Measurements from ENCODE around the gene PCDHB13. TPM values are rescaled to one million over a fixed set of nuclear protein-coding genes. Genes with fewer than 3 reads are reported as not detected.

The PCDHB13 gene
- total and polyA plus RNA-seq, 2 of the 13 experiments (the other 11 are each of a cell fraction or from before 2014, with no cell fraction given) = 0.57 to 0.80 TPM

DNA sequence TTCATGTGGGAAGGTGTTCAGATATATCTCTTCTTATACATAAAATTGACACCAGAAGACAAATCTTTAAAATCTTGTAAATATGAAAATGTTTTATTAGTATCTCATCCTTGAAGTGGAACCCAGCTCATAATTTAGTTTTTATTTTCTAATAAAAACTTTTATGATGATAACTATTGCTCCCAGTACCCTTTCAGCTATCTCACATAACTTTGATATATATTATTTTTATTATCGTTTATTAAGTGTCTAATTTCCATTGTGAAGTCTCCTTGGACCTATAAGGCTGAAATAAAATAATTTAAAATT, 47.5 kb downstream of the PCDHB13 start:
- ATAC-seq (no peak), FAIRE-seq (no peak), DNase-seq (ENCODE audit: low spot score) (no peak)
- no peak overlapping the region for H2AFZ ChIP-seq (ENCODE audit: low read length)
- intact Hi-C loops (cut with micrococcal nuclease; ENCODE audit: unreplicated experiment) (no loop called here), in situ Hi-C loops (cut with HindIII; ENCODE audit: extremely low pct_ligation_motif_present, low pct_unique_long_range_greater_than_20kb) (loop anchor here (25.0 kb wide), 1 partner anchor 499 kb away; no protein-coding TSS in a partner anchor)
- H3K79me2 ChIP-seq (ENCODE audit: insufficient read depth, low read length) = no peaks in the 10 kb centered on the region
- H3K9ac ChIP-seq (ENCODE audit: insufficient read depth, low read depth, low read length) = no peak overlapping the region
- TF ChIP-seq ZNF747 (CRISPR knock-in tag; IDR thresholded peaks at IDR 0.05; ENCODE audit: borderline replicate concordance) = no peak
- TF ChIP-seq, protein P1, sequence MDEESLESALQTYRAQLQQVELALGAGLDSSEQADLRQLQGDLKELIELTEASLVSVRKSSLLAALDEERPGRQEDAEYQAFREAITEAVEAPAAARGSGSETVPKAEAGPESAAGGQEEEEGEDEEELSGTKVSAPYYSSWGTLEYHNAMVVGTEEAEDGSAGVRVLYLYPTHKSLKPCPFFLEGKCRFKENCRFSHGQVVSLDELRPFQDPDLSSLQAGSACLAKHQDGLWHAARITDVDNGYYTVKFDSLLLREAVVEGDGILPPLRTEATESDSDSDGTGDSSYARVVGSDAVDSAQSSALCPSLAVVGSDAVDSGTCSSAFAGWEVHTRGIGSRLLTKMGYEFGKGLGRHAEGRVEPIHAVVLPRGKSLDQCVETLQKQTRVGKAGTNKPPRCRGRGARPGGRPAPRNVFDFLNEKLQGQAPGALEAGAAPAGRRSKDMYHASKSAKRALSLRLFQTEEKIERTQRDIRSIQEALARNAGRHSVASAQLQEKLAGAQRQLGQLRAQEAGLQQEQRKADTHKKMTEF (CRISPR knock-in tag; IDR thresholded peaks at IDR 0.05) = no peak
- TF ChIP-seq, protein P2, sequence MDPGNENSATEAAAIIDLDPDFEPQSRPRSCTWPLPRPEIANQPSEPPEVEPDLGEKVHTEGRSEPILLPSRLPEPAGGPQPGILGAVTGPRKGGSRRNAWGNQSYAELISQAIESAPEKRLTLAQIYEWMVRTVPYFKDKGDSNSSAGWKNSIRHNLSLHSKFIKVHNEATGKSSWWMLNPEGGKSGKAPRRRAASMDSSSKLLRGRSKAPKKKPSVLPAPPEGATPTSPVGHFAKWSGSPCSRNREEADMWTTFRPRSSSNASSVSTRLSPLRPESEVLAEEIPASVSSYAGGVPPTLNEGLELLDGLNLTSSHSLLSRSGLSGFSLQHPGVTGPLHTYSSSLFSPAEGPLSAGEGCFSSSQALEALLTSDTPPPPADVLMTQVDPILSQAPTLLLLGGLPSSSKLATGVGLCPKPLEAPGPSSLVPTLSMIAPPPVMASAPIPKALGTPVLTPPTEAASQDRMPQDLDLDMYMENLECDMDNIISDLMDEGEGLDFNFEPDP (CRISPR knock-in tag; conservative IDR thresholded peaks at IDR 0.05) = no peak
- TF ChIP-seq ETV5 (CRISPR knock-in tag; IDR thresholded peaks at IDR 0.05; ENCODE audit: borderline replicate concordance) = no peak
- H3K27ac ChIP-seq (ENCODE audit: extremely low read length, insufficient read depth, low read length) = no peak overlapping the region
- 4% methylated on average over 1 of the region's 1 CpG for WGBS (ENCODE audit: low lambda C conversion rate)
- POLR2A ChIA-PET = no interaction called here
- H3K27me3 ChIP-seq (ENCODE audit: control insufficient read depth in 1 of 2, insufficient read depth in 2 of 2, low read length in 2 of 2) = no peaks in the 10 kb centered on the region; a peak in 1 of 5 replicates
- CTCF ChIA-PET (ENCODE audit: low intra/inter-chr PET ratio, low total read pairs) = no interaction called here
- H3K4me1 ChIP-seq (ENCODE audit: insufficient read depth, low read length) = no peaks in the 10 kb centered on the region
- no TSS peak for BruUV-seq (replicated peaks)
- H3K9me3 ChIP-seq (ENCODE audit: low read length) = peaks cover 95% of the 10 kb centered on the region
- no peaks in the 10 kb centered on the region for H3K36me3 ChIP-seq (replicated peaks in 1 of 2; ENCODE audit: control insufficient read depth in 1 of 2, insufficient read depth in 2 of 2, low read length in 2 of 2)
- no peaks in the 10 kb centered on the region for H4K20me1 ChIP-seq (ENCODE audit: insufficient read depth, low read length)
- H3K4me3 ChIP-seq (replicated peaks in 1 of 3; ENCODE audit: insufficient read depth in 1 of 3, low read depth in 2 of 3, low read length in 3 of 3) = no peak overlapping the region
- H3K4me2 ChIP-seq (ENCODE audit: low read depth, low read length) = no peak overlapping the region

Other genes starting within 250 kb of the PCDHB13 start
Only the 30 nearest of the 37 such genes appear.
- not detected in 2 replicates for gene PCDHB1, start 162.5 kb upstream of the PCDHB13 start, total RNA-seq (2016; rRNA removed; fragmentation: Illumina TruSeq; extraction: Trizol)
- gene PCDHB1, start 162.5 kb upstream of the PCDHB13 start, polyA plus RNA-seq (2011; rRNA removed) = not detected in 2 replicates
- gene PCDHB2, start 119.3 kb upstream of the PCDHB13 start, total RNA-seq (2016; rRNA removed; fragmentation: Illumina TruSeq; extraction: Trizol) = 3.6 and 7.1 TPM in 2 replicates
- gene PCDHB2, start 119.3 kb upstream of the PCDHB13 start, polyA plus RNA-seq (2011; rRNA removed) = 7.5 and 8.1 TPM in 2 replicates
- gene PCDHB3, start 113.4 kb upstream of the PCDHB13 start, total RNA-seq (2016; rRNA removed; fragmentation: Illumina TruSeq; extraction: Trizol) = 0.27 and 0.29 TPM in 2 replicates
- 0.25 and 0.31 TPM in 2 replicates for gene PCDHB3, start 113.4 kb upstream of the PCDHB13 start, polyA plus RNA-seq (2011; rRNA removed)
- gene PCDHB4, start 92.1 kb upstream of the PCDHB13 start, total RNA-seq (2016; rRNA removed; fragmentation: Illumina TruSeq; extraction: Trizol) = 0.13 TPM in 1 of 2 replicates, not detected in the other
- gene PCDHB4, start 92.1 kb upstream of the PCDHB13 start, polyA plus RNA-seq (2011; rRNA removed) = 0.08 and 0.13 TPM in 2 replicates
- gene PCDHB5, start 78.7 kb upstream of the PCDHB13 start, total RNA-seq (2016; rRNA removed; fragmentation: Illumina TruSeq; extraction: Trizol) = 0.07 TPM in 1 of 2 replicates, not detected in the other
- gene PCDHB5, start 78.7 kb upstream of the PCDHB13 start, polyA plus RNA-seq (2011; rRNA removed) = 0.03 and 0.08 TPM in 2 replicates
- 0.04 TPM in 1 of 2 replicates, not detected in the other for gene PCDHB6, start 63.9 kb upstream of the PCDHB13 start, total RNA-seq (2016; rRNA removed; fragmentation: Illumina TruSeq; extraction: Trizol)
- 0.01 TPM in 1 of 2 replicates, not detected in the other for gene PCDHB6, start 63.9 kb upstream of the PCDHB13 start, polyA plus RNA-seq (2011; rRNA removed)
- gene PCDHB7, start 41.3 kb upstream of the PCDHB13 start, total RNA-seq (2016; rRNA removed; fragmentation: Illumina TruSeq; extraction: Trizol) = 0.02 TPM in 1 of 2 replicates, not detected in the other
- gene PCDHB7, start 41.3 kb upstream of the PCDHB13 start, polyA plus RNA-seq (2011; rRNA removed) = 0.03 TPM in 1 of 2 replicates, not detected in the other
- gene PCDHB8, start 36.1 kb upstream of the PCDHB13 start, total RNA-seq (2016; rRNA removed; fragmentation: Illumina TruSeq; extraction: Trizol) = 0.34 and 0.82 TPM in 2 replicates
- 0.26 and 0.33 TPM in 2 replicates for gene PCDHB8, start 36.1 kb upstream of the PCDHB13 start, polyA plus RNA-seq (2011; rRNA removed)
- gene PCDHB16, start 31.5 kb upstream of the PCDHB13 start, total RNA-seq (2016; rRNA removed; fragmentation: Illumina TruSeq; extraction: Trizol) = 0.41 and 0.60 TPM in 2 replicates
- 0.66 and 0.89 TPM in 2 replicates for gene PCDHB16, start 31.5 kb upstream of the PCDHB13 start, polyA plus RNA-seq (2011; rRNA removed)
- 0.18 TPM in 1 of 2 replicates, not detected in the other for gene PCDHB9, start 26.8 kb upstream of the PCDHB13 start, total RNA-seq (2016; rRNA removed; fragmentation: Illumina TruSeq; extraction: Trizol)
- 0.17 and 0.33 TPM in 2 replicates for gene PCDHB9, start 26.8 kb upstream of the PCDHB13 start, polyA plus RNA-seq (2011; rRNA removed)
- not detected in 2 replicates for gene PCDHB10, start 21.6 kb upstream of the PCDHB13 start, total RNA-seq (2016; rRNA removed; fragmentation: Illumina TruSeq; extraction: Trizol)
- 0.05 and 0.09 TPM in 2 replicates for gene PCDHB10, start 21.6 kb upstream of the PCDHB13 start, polyA plus RNA-seq (2011; rRNA removed)
- 0.07 TPM in 1 of 2 replicates, not detected in the other for gene PCDHB11, start 14.3 kb upstream of the PCDHB13 start, total RNA-seq (2016; rRNA removed; fragmentation: Illumina TruSeq; extraction: Trizol)
- gene PCDHB11, start 14.3 kb upstream of the PCDHB13 start, polyA plus RNA-seq (2011; rRNA removed) = not detected in 2 replicates
- gene PCDHB12, start 5.2 kb upstream of the PCDHB13 start, total RNA-seq (2016; rRNA removed; fragmentation: Illumina TruSeq; extraction: Trizol) = 0.04 TPM in 1 of 2 replicates, not detected in the other
- 0.03 TPM in 2 replicates for gene PCDHB12, start 5.2 kb upstream of the PCDHB13 start, polyA plus RNA-seq (2011; rRNA removed)
- 0.32 and 0.40 TPM in 2 replicates for gene PCDHB14, start 9.4 kb downstream of the PCDHB13 start, total RNA-seq (2016; rRNA removed; fragmentation: Illumina TruSeq; extraction: Trizol)
- gene PCDHB14, start 9.4 kb downstream of the PCDHB13 start, polyA plus RNA-seq (2011; rRNA removed) = 0.37 and 0.73 TPM in 2 replicates
- 0.22 and 0.27 TPM in 2 replicates for gene PCDHB15, start 31.5 kb downstream of the PCDHB13 start, total RNA-seq (2016; rRNA removed; fragmentation: Illumina TruSeq; extraction: Trizol)
- gene PCDHB15, start 31.5 kb downstream of the PCDHB13 start, polyA plus RNA-seq (2011; rRNA removed) = 0.26 and 0.48 TPM in 2 replicates
- 0.13 TPM in 1 of 2 replicates, not detected in the other for gene SLC25A2, start 90.1 kb downstream of the PCDHB13 start, total RNA-seq (2016; rRNA removed; fragmentation: Illumina TruSeq; extraction: Trizol)
- not detected in 2 replicates for gene SLC25A2, start 90.1 kb downstream of the PCDHB13 start, polyA plus RNA-seq (2011; rRNA removed)
- gene TAF7, start 106.9 kb downstream of the PCDHB13 start, total RNA-seq (2016; rRNA removed; fragmentation: Illumina TruSeq; extraction: Trizol) = 61.5 and 96.6 TPM in 2 replicates
- gene TAF7, start 106.9 kb downstream of the PCDHB13 start, polyA plus RNA-seq (2011; rRNA removed) = 36.5 and 41.6 TPM in 2 replicates
- 0.04 and 0.31 TPM in 2 replicates for gene PCDHGA1, start 116.6 kb downstream of the PCDHB13 start, total RNA-seq (2016; rRNA removed; fragmentation: Illumina TruSeq; extraction: Trizol)
- 0.40 TPM in 2 replicates for gene PCDHGA1, start 116.6 kb downstream of the PCDHB13 start, polyA plus RNA-seq (2011; rRNA removed)
- gene PCDHGA2, start 124.8 kb downstream of the PCDHB13 start, total RNA-seq (2016; rRNA removed; fragmentation: Illumina TruSeq; extraction: Trizol) = 0.04 TPM in 1 of 2 replicates, not detected in the other
- gene PCDHGA2, start 124.8 kb downstream of the PCDHB13 start, polyA plus RNA-seq (2011; rRNA removed) = 0.09 and 0.11 TPM in 2 replicates
- gene PCDHGA3, start 129.9 kb downstream of the PCDHB13 start, total RNA-seq (2016; rRNA removed; fragmentation: Illumina TruSeq; extraction: Trizol) = not detected in 2 replicates
- 0.03 and 0.05 TPM in 2 replicates for gene PCDHGA3, start 129.9 kb downstream of the PCDHB13 start, polyA plus RNA-seq (2011; rRNA removed)
- 0.95 and 2.6 TPM in 2 replicates for gene PCDHGB1, start 136.2 kb downstream of the PCDHB13 start, total RNA-seq (2016; rRNA removed; fragmentation: Illumina TruSeq; extraction: Trizol)
- gene PCDHGB1, start 136.2 kb downstream of the PCDHB13 start, polyA plus RNA-seq (2011; rRNA removed) = 0.95 and 1.0 TPM in 2 replicates
- gene PCDHGA4, start 141.1 kb downstream of the PCDHB13 start, total RNA-seq (2016; rRNA removed; fragmentation: Illumina TruSeq; extraction: Trizol) = 0.15 and 0.58 TPM in 2 replicates
- 0.39 and 0.49 TPM in 2 replicates for gene PCDHGA4, start 141.1 kb downstream of the PCDHB13 start, polyA plus RNA-seq (2011; rRNA removed)
- 0.64 and 0.77 TPM in 2 replicates for gene PCDHGB2, start 146.1 kb downstream of the PCDHB13 start, total RNA-seq (2016; rRNA removed; fragmentation: Illumina TruSeq; extraction: Trizol)
- 0.80 and 0.82 TPM in 2 replicates for gene PCDHGB2, start 146.1 kb downstream of the PCDHB13 start, polyA plus RNA-seq (2011; rRNA removed)
- gene PCDHGA5, start 150.2 kb downstream of the PCDHB13 start, total RNA-seq (2016; rRNA removed; fragmentation: Illumina TruSeq; extraction: Trizol) = 0.11 and 0.27 TPM in 2 replicates
- 0.32 and 0.40 TPM in 2 replicates for gene PCDHGA5, start 150.2 kb downstream of the PCDHB13 start, polyA plus RNA-seq (2011; rRNA removed)
- 0.13 and 0.40 TPM in 2 replicates for gene PCDHGB3, start 156.3 kb downstream of the PCDHB13 start, total RNA-seq (2016; rRNA removed; fragmentation: Illumina TruSeq; extraction: Trizol)
- gene PCDHGB3, start 156.3 kb downstream of the PCDHB13 start, polyA plus RNA-seq (2011; rRNA removed) = 0.44 and 0.67 TPM in 2 replicates
- gene PCDHGA6, start 160.0 kb downstream of the PCDHB13 start, total RNA-seq (2016; rRNA removed; fragmentation: Illumina TruSeq; extraction: Trizol) = 0.13 and 0.33 TPM in 2 replicates
- gene PCDHGA6, start 160.0 kb downstream of the PCDHB13 start, polyA plus RNA-seq (2011; rRNA removed) = 0.51 and 0.54 TPM in 2 replicates
- gene PCDHGA7, start 168.8 kb downstream of the PCDHB13 start, total RNA-seq (2016; rRNA removed; fragmentation: Illumina TruSeq; extraction: Trizol) = 0.17 and 0.31 TPM in 2 replicates
- 0.11 and 0.13 TPM in 2 replicates for gene PCDHGA7, start 168.8 kb downstream of the PCDHB13 start, polyA plus RNA-seq (2011; rRNA removed)
- 1.7 and 3.3 TPM in 2 replicates for gene PCDHGB4, start 173.8 kb downstream of the PCDHB13 start, total RNA-seq (2016; rRNA removed; fragmentation: Illumina TruSeq; extraction: Trizol)
- gene PCDHGB4, start 173.8 kb downstream of the PCDHB13 start, polyA plus RNA-seq (2011; rRNA removed) = 1.7 and 2.1 TPM in 2 replicates
- 0.08 and 0.29 TPM in 2 replicates for gene PCDHGA8, start 178.7 kb downstream of the PCDHB13 start, total RNA-seq (2016; rRNA removed; fragmentation: Illumina TruSeq; extraction: Trizol)
- 0.04 and 0.05 TPM in 2 replicates for gene PCDHGA8, start 178.7 kb downstream of the PCDHB13 start, polyA plus RNA-seq (2011; rRNA removed)
- 0.44 TPM in 1 of 2 replicates, not detected in the other for gene PCDHGB5, start 184.0 kb downstream of the PCDHB13 start, total RNA-seq (2016; rRNA removed; fragmentation: Illumina TruSeq; extraction: Trizol)
- gene PCDHGB5, start 184.0 kb downstream of the PCDHB13 start, polyA plus RNA-seq (2011; rRNA removed) = 0.08 and 0.13 TPM in 2 replicates

All from HepG2 (cell line).